WTC11 (cell line): ENCODE results near the gene NQO2.

ENCODE experiments used
- CREM ChIP-seq: sonication (generic); formaldehyde crosslinking; IDR thresholded peaks from 2 replicates; pipeline ENCODE4 v1.8.1; 2022; ENCODE audit warnings: mild to moderate bottlenecking, missing genetic modification reagents, moderate library complexity
- ETV6 ChIP-seq: sonication (generic); formaldehyde crosslinking; IDR thresholded peaks from 2 replicates; pipeline ENCODE4 v1.8.1; 2022; ENCODE audit warnings: mild to moderate bottlenecking, missing genetic modification reagents
- GRHL2 ChIP-seq: fragments of 250-450 bp; sonication (Bioruptor Pico); IDR thresholded peaks from 2 replicates; pipeline ENCODE4 v1.8.0; 2022; ENCODE audit warnings: mild to moderate bottlenecking, moderate library complexity; ENCODE audit not compliant: insufficient replicate concordance, severe bottlenecking
- JUN ChIP-seq: sonication (generic); formaldehyde crosslinking; IDR thresholded peaks from 2 replicates; pipeline ENCODE4 v1.8.0; 2023; ENCODE audit warnings: mild to moderate bottlenecking, missing genetic modification reagents
- KAT7 ChIP-seq: sonication (generic); formaldehyde crosslinking; IDR thresholded peaks from 2 replicates; pipeline ENCODE4 v1.8.1; 2023; ENCODE audit warnings: missing genetic modification reagents, mild to moderate bottlenecking, borderline replicate concordance
- NR1H2 ChIP-seq: sonication (generic); formaldehyde crosslinking; IDR thresholded peaks from 2 replicates; pipeline ENCODE4 v1.9.0; 2021; ENCODE audit warnings: mild to moderate bottlenecking, moderate library complexity, missing genetic modification reagents
- PREB ChIP-seq: sonication (generic); formaldehyde crosslinking; IDR thresholded peaks from 2 replicates; pipeline ENCODE4 v1.8.1; 2022; ENCODE audit warnings: mild to moderate bottlenecking, missing genetic modification reagents, moderate library complexity, borderline replicate concordance
- TEAD4 ChIP-seq: sonication (generic); formaldehyde crosslinking; IDR thresholded peaks from 2 replicates; pipeline ENCODE4 v1.8.0; 2022; ENCODE audit warnings: mild to moderate bottlenecking, missing genetic modification reagents
- TF ChIP-seq, protein P1 (sequence below): fragments of 200-600 bp; IDR thresholded peaks from 2 replicates; pipeline ENCODE4 v1.8.0; 2022; ENCODE audit warnings: antibody characterized with exemption

GRCh38 chr6:2998998-2999617, 586 bp upstream of the NQO2 start:
- TF ChIP-seq, protein P1, sequence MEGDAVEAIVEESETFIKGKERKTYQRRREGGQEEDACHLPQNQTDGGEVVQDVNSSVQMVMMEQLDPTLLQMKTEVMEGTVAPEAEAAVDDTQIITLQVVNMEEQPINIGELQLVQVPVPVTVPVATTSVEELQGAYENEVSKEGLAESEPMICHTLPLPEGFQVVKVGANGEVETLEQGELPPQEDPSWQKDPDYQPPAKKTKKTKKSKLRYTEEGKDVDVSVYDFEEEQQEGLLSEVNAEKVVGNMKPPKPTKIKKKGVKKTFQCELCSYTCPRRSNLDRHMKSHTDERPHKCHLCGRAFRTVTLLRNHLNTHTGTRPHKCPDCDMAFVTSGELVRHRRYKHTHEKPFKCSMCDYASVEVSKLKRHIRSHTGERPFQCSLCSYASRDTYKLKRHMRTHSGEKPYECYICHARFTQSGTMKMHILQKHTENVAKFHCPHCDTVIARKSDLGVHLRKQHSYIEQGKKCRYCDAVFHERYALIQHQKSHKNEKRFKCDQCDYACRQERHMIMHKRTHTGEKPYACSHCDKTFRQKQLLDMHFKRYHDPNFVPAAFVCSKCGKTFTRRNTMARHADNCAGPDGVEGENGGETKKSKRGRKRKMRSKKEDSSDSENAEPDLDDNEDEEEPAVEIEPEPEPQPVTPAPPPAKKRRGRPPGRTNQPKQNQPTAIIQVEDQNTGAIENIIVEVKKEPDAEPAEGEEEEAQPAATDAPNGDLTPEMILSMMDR, result no peak
- TF ChIP-seq ETV6 (CRISPR knock-in tag) (no peak), TEAD4 (CRISPR knock-in tag) (no peak), PREB (CRISPR knock-in tag) (no peak), KAT7 (CRISPR knock-in tag) (no peak), JUN (CRISPR knock-in tag) (no peak), NR1H2 (CRISPR knock-in tag) (no peak), CREM (CRISPR knock-in tag) (no peak), GRHL2 (CRISPR knock-in tag) (no peak)
